ENCODE measurements around the gene ADAM15.
A peak's percentile ranks its signal among the peaks of the same experiment; 100 is the strongest.

The ADAM15 gene

GRCh38 chr1:155050560-155051341 lies at the start of gene ADAM15:
TSS of gene ADAM15 (plus strand) at chr1:155051316. CDS start at chr1:155051387, 71 bp downstream.
- peak within 1 kb of the TSS; percentile 89 for H3K4me3 ChIP-seq (replicated peaks; ENCODE audit: low read depth, low read length)
- DNase-seq (ENCODE audit: extremely low read depth, low read depth): peak; percentile 44
- peak; percentile 89 for TF ChIP-seq CTCF (IDR thresholded peaks at IDR 0.05; ENCODE audit: low read depth, low read length, missing control alignments)

- no peak for TF ChIP-seq CTCF (IDR thresholded peaks at IDR 0.05; ENCODE audit: low read depth, low read length, missing control alignments)
- H3K4me3 ChIP-seq (replicated peaks; ENCODE audit: low read depth, low read length): peak overlapping the region; percentile 61
- DNase-seq (ENCODE audit: extremely low read depth, low read depth): no peak
Measured at GRCh38 chr1:155001425-155001674, 49.8 kb upstream of the ADAM15 start.

- peak; percentile 61 for TF ChIP-seq CTCF (IDR thresholded peaks at IDR 0.05; ENCODE audit: low read depth, low read length, missing control alignments)
- peak; percentile 94 for DNase-seq (ENCODE audit: extremely low read depth, low read depth)
- H3K4me3 ChIP-seq (replicated peaks; ENCODE audit: low read depth, low read length): peak overlapping the region; percentile 61
Measured at GRCh38 chr1:155001675-155002463, 49.2 kb upstream of the ADAM15 start.

GRCh38 chr1:155002464-155003226 lies 48.5 kb upstream of the ADAM15 start, which contains the start of gene ZBTB7B:
TSS of gene ZBTB7B (plus strand) at chr1:155002802. CDS start at chr1:155014661, 11,859 bp downstream.
- H3K4me3 ChIP-seq (replicated peaks; ENCODE audit: low read depth, low read length): peak within 1 kb of the TSS; percentile 93
- no peak for TF ChIP-seq CTCF (IDR thresholded peaks at IDR 0.05; ENCODE audit: low read depth, low read length, missing control alignments)
- no peak for DNase-seq (ENCODE audit: extremely low read depth, low read depth)

- H3K4me3 ChIP-seq (replicated peaks; ENCODE audit: low read depth, low read length): peak overlapping the region; percentile 93
- no peak for TF ChIP-seq CTCF (IDR thresholded peaks at IDR 0.05; ENCODE audit: low read depth, low read length, missing control alignments)
- DNase-seq (ENCODE audit: extremely low read depth, low read depth): no peak
Measured at GRCh38 chr1:155003227-155003765, 47.8 kb upstream of the ADAM15 start.

- TF ChIP-seq CTCF (IDR thresholded peaks at IDR 0.05; ENCODE audit: low read depth, low read length, missing control alignments): no peak
- peak overlapping the region; percentile 93 for H3K4me3 ChIP-seq (replicated peaks; ENCODE audit: low read depth, low read length)
- DNase-seq (ENCODE audit: extremely low read depth, low read depth): no peak
Measured at GRCh38 chr1:155003766-155004351, 47.3 kb upstream of the ADAM15 start.
